NCI-H69 (cell line): ENCODE data around the gene BAX.

Experiments used
- DNase-seq: peaks from one replicate; lab custom pipeline; 2025; lab: John Stamatoyannopoulos, UW

Gene BAX

GRCh38 chr19:48988286-48988685 is 33.6 kb downstream of the BAX start:
- no peak for DNase-seq

- DNase-seq = no peak
Measured at GRCh38 chr19:48988860-48989259, 34.2 kb downstream of the BAX start.

- DNase-seq = no peak
Measured at GRCh38 chr19:48989701-48990291, 35.1 kb downstream of the BAX start.

GRCh38 chr19:48990400-48990799 is 35.7 kb downstream of the BAX start:
- DNase-seq = no peak

- no peak for DNase-seq
Measured at GRCh38 chr19:48991011-48991609, 36.4 kb downstream of the BAX start.

- DNase-seq = no peak
Measured at GRCh38 chr19:48991873-48992580, 37.4 kb downstream of the BAX start.

- peak; percentile 70 for DNase-seq
Measured at GRCh38 chr19:48992581-48993174, 38.0 kb downstream of the BAX start.

GRCh38 chr19:48993175-48994034 is 38.7 kb downstream of the BAX start, which contains the start of the genes GYS1 and RUVBL2:
GYS1 (minus strand) TSS chr19:48993309; CDS start chr19:48993112, 197 bp downstream.
RUVBL2 (plus strand) TSS chr19:48993887; CDS start chr19:48993912, 25 bp downstream.
- DNase-seq = peak; percentile 100

- peak; percentile 43 for DNase-seq
Measured at GRCh38 chr19:48994035-48994386, 39.3 kb downstream of the BAX start.

- DNase-seq = peak; percentile 76
Measured at GRCh38 chr19:48997972-48998371, 43.3 kb downstream of the BAX start.

- peak; percentile 53 for DNase-seq
Measured at GRCh38 chr19:48999481-49000325, 45.0 kb downstream of the BAX start.

- no peak for DNase-seq
Measured at GRCh38 chr19:49004133-49004532, 49.5 kb downstream of the BAX start.

- DNase-seq = no peak
Measured at GRCh38 chr19:49004964-49005614, 50.4 kb downstream of the BAX start.

GRCh38 chr19:49006905-49007304 is 52.2 kb downstream of the BAX start:
- no peak for DNase-seq

GRCh38 chr19:49009828-49010227 is 55.2 kb downstream of the BAX start:
- no peak for DNase-seq

- no peak for DNase-seq
Measured at GRCh38 chr19:49010453-49010852, 55.8 kb downstream of the BAX start.

GRCh38 chr19:49011194-49011593 is 56.5 kb downstream of the BAX start:
- no peak for DNase-seq
